K562 (cell line): Measurements from ENCODE around the gene ZFYVE1. TPM values are rescaled to one million over a fixed set of nuclear protein-coding genes. Genes with fewer than 3 reads are reported as not detected.

Experiments
- BCOR ChIP-seq: fragments of 450-650 bp; IDR thresholded peaks from 2 replicates; pipeline ENCODE4 v1.6.1; 2016
- CHD2 ChIP-seq: IDR thresholded peaks from 2 replicates; pipeline ENCODE4 v1.6.1; 2011; ENCODE audit warnings: low read depth, low read length
- ELF4 ChIP-seq: fragments of 450-650 bp; formaldehyde crosslinking; IDR thresholded peaks from 2 replicates; pipeline ENCODE4 v1.4.0; 2022; ENCODE audit warnings: missing genetic modification characterization
- ETV5 ChIP-seq: sonication (generic); formaldehyde crosslinking; IDR thresholded peaks from 2 replicates; pipeline ENCODE4 v1.4.0; 2020; ENCODE audit warnings: low read depth, mild to moderate bottlenecking, missing genetic modification reagents
- FOS ChIP-seq: IDR thresholded peaks from 3 replicates; pipeline ENCODE4 v1.6.1; 2011; ENCODE audit not compliant: insufficient read length; ENCODE audit errors: extremely low read depth
- GABPB1 ChIP-seq: sonication (generic); formaldehyde crosslinking; IDR thresholded peaks from 2 replicates; pipeline ENCODE4 v1.8.0; 2022; ENCODE audit warnings: mild to moderate bottlenecking, missing genetic modification reagents
- MLLT1 ChIP-seq, 2 experiments: fragments of 450-650 bp; IDR thresholded peaks; 2 replicates each; pipeline ENCODE4 v1.6.1; 2016
- POLR2B ChIP-seq: fragments of 450-650 bp; IDR thresholded peaks from 2 replicates; pipeline ENCODE4 v1.6.1; 2018; ENCODE audit warnings: low read depth; ENCODE audit not compliant: partially characterized antibody
- RBBP5 ChIP-seq: fragments of 200-600 bp; sonication (generic); IDR thresholded peaks from 2 replicates; pipeline ENCODE4 v1.6.1; 2012; ENCODE audit warnings: borderline replicate concordance, mild to moderate bottlenecking, low read length, control low read depth, inconsistent platforms; ENCODE audit not compliant: insufficient read depth, poor library complexity, severe bottlenecking
- RBFOX2 ChIP-seq: fragments of 200-400 bp; formaldehyde crosslinking; IDR thresholded peaks from 2 replicates; pipeline ENCODE4 v1.6.1; 2017; ENCODE audit warnings: low read depth, mild to moderate bottlenecking, low read length, moderate library complexity
- RERE ChIP-seq: sonication (generic); formaldehyde crosslinking; IDR thresholded peaks from 2 replicates; pipeline ENCODE4 v1.8.0; 2023; ENCODE audit warnings: missing genetic modification reagents, mild to moderate bottlenecking, borderline replicate concordance
- SIN3B ChIP-seq: fragments of 450-650 bp; IDR thresholded peaks from 2 replicates; pipeline ENCODE4 v1.6.1; 2017; ENCODE audit warnings: low read depth, mild to moderate bottlenecking, moderate library complexity
- SMAD2 ChIP-seq: fragments of 150-350 bp; IDR thresholded peaks from 2 replicates; pipeline ENCODE4 v1.6.1; 2014; ENCODE audit warnings: low read depth, mild to moderate bottlenecking, low read length
- TFE3 ChIP-seq: fragments of 450-650 bp; formaldehyde crosslinking; IDR thresholded peaks from 2 replicates; pipeline ENCODE4 v1.4.0; 2020; ENCODE audit warnings: mild to moderate bottlenecking, mixed read lengths
- TOE1 ChIP-seq, 2 experiments: fragments of 450-650 bp in 1 of 2; sonication (generic) in 1 of 2; formaldehyde crosslinking in 1 of 2; IDR thresholded peaks; 2 replicates each; pipeline versions ENCODE4 v1.7.1 to v1.8.0; 2016 to 2022; ENCODE audit warnings: borderline replicate concordance in 2 of 2, mild to moderate bottlenecking in 2 of 2, antibody characterized with exemption in 1 of 2, inconsistent platforms in 1 of 2, low read depth in 1 of 2, missing genetic modification reagents in 1 of 2, moderate library complexity in 1 of 2
- VEZF1 ChIP-seq: fragments of 200-800 bp; sonication (Bioruptor generic); IDR thresholded peaks from 2 replicates; pipeline ENCODE4 v1.6.1; 2017; ENCODE audit warnings: missing genetic modification characterization, missing compliant biosample characterization
- ZBTB7A ChIP-seq: IDR thresholded peaks from 2 replicates; pipeline ENCODE4 v1.6.1; 2011; ENCODE audit warnings: low read depth, mild to moderate bottlenecking, low read length, moderate library complexity, borderline replicate concordance; ENCODE audit not compliant: control insufficient read depth
- ZNF551 ChIP-seq: fragments of 250-450 bp; sonication (Bioruptor Pico); IDR thresholded peaks from 2 replicates; pipeline ENCODE4 v1.5.0; 2021; ENCODE audit warnings: mild to moderate bottlenecking, moderate library complexity
- polyA plus RNA-seq, 8 experiments: library from polyadenylated mRNA; depleted of rRNA in 4 of 8; stranded (reverse) in 5 of 8; unstranded in 3 of 8; fragments of >200 nt; fragmentation: Nextera tagmentation in 2 of 8; fragmentation: Illumina TruSeq in 1 of 8; extraction: Ambion mirVana in 2 of 8; extraction: Trizol in 1 of 8; gene quantifications; 2 replicates each; pipeline versions ENCODE4 v1.2.1 to v1.2.3, GENCODE V29; 2011 to 2014; ENCODE audit warnings: inconsistent platforms in 1 of 8, missing spikeins in 1 of 8
- total RNA-seq, 7 experiments: library from RNA; depleted of rRNA in 6 of 7; stranded (reverse); fragments of >200 nt in 6 of 7; fragmentation: Illumina TruSeq in 2 of 7; extraction: Trizol in 2 of 7; gene quantifications; 2 replicates each; pipeline versions ENCODE4 v1.2.1 to v1.2.3, GENCODE V29; 2011 to 2021; ENCODE audit warnings: low replicate concordance in 1 of 7

Gene ZFYVE1
- total and polyA plus RNA-seq, 9 of the 15 experiments (the other 6 are each of a cell fraction or from before 2014, with no cell fraction given) = 0.62 to 5.5 (median 3.4) TPM

GRCh38 chr14:72925815-72926291, 101.1 kb downstream of the ZFYVE1 start (continued):
- TF ChIP-seq VEZF1 (CRISPR knock-in tag) = peak; percentile 73
- TF ChIP-seq RBFOX2 = peak; percentile 54
- no peak for TF ChIP-seq ZNF551
- 0 out of 2 replicates have a peak, but pooled peaks have one; percentile 43 for TF ChIP-seq RERE (CRISPR knock-in tag)
- no peak for TF ChIP-seq ETV5 (CRISPR knock-in tag)
- peak; percentile 72 for TF ChIP-seq POLR2B
- no peak for TF ChIP-seq TOE1 (IDR thresholded peaks at IDR 0.05; ENCODE audit: borderline replicate concordance)
- TF ChIP-seq TOE1 (CRISPR knock-in tag; IDR thresholded peaks at IDR 0.05; ENCODE audit: borderline replicate concordance, low read depth) = no peak
- TF ChIP-seq BCOR = 0 out of 2 replicates have a peak, but pooled peaks have one; percentile 17
- TF ChIP-seq SIN3B = no peak
- TF ChIP-seq GABPB1 = peak; percentile 12; the same call in 1 of the 2 replicates
- peak; percentile 95 for TF ChIP-seq ZBTB7A
- TF ChIP-seq RBBP5 = peak; percentile 48
- no peak for TF ChIP-seq ELF4 (CRISPR knock-in tag)
- TF ChIP-seq SMAD2 = no peak
- no peak for TF ChIP-seq FOS
- TF ChIP-seq MLLT1 (IDR thresholded peaks at IDR 0.05) = peak in 1 of 2 experiments; percentile 44; a peak in 1 of 4 replicates
- no peak for TF ChIP-seq CHD2
- TF ChIP-seq TFE3 = no peak
